D721Med (cell line): ENCODE measurements around the gene CNIH2.

Source experiments
- DNase-seq: peaks from one replicate; pipeline ENCODE4 v3.0.0; 2011; ENCODE audit warnings: low spot score; ENCODE audit not compliant: insufficient read length
- FAIRE-seq: peaks from 2 replicates; lab custom pipeline; 2011; peaks lifted over from hg19 to GRCh38; lab: Jason Lieb, UNC
- CTCF ChIP-seq: IDR thresholded peaks from 2 replicates; pipeline ENCODE4 v1.5.1; 2012; ENCODE audit warnings: mild to moderate bottlenecking, control low read depth; ENCODE audit not compliant: insufficient read depth; ENCODE audit errors: missing control alignments

The CNIH2 gene

GRCh38 chr11:66235141-66235540, 42.8 kb upstream of the CNIH2 start:
- FAIRE-seq (no peak), DNase-seq (no peak)
- TF ChIP-seq CTCF: no peak

- no peak for DNase-seq
- FAIRE-seq: no peak
- no peak for TF ChIP-seq CTCF
Observed at GRCh38 chr11:66237867-66238266, 40.1 kb upstream of the CNIH2 start.

GRCh38 chr11:66238786-66239413, 39.1 kb upstream of the CNIH2 start:
- DNase-seq: no peak
- TF ChIP-seq CTCF: no peak
- no peak for FAIRE-seq

- DNase-seq (no peak), FAIRE-seq (no peak)
- TF ChIP-seq CTCF: no peak
Observed at GRCh38 chr11:66239511-66239910, 38.5 kb upstream of the CNIH2 start.

GRCh38 chr11:66239998-66240780, 37.8 kb upstream of the CNIH2 start:
- FAIRE-seq: no peak
- no peak for DNase-seq
- TF ChIP-seq CTCF: no peak

GRCh38 chr11:66240781-66241136, 37.2 kb upstream of the CNIH2 start:
- FAIRE-seq (no peak), DNase-seq (no peak)
- TF ChIP-seq CTCF: no peak

- no peak for FAIRE-seq
- no peak for TF ChIP-seq CTCF
- DNase-seq: no peak
Observed at GRCh38 chr11:66242095-66242765, 35.7 kb upstream of the CNIH2 start.
